IMR-90 (cell line): ENCODE measurements around the gene PITPNC1. TPM values are rescaled to one million over a fixed set of nuclear protein-coding genes. Genes with fewer than 3 reads are reported as not detected.

ENCODE experiments used
- ATAC-seq: fragments of 200-7000 bp; cut with Tn5 transposase; 2 replicates; pipeline ENCODE4 v1.9.1; 2020; ENCODE audit warnings: low read depth, mild to moderate bottlenecking, moderate library complexity
- BruUV-seq: library from RNA; stranded (reverse); fragments of 400-500 nt; replicated peaks from 2 replicates; lab custom pipeline; 2021; lab: Mats Ljungman, UMichigan
- CTCF ChIA-PET: fragments of 300-600 bp; formaldehyde crosslinking; extraction: SDS; loops from one replicate; lab custom pipeline; 2021; ENCODE audit warnings: antibody characterized with exemption; lab: Yijun Ruan, JAX
- POLR2A ChIA-PET: fragments of 300-600 bp; sonication (Branson Sonifier 250); formaldehyde crosslinking; loops from one replicate; lab custom pipeline; 2022; ENCODE audit warnings: antibody characterized with exemption; ENCODE audit not compliant: unreplicated experiment; lab: Charles Lee
- DNase-seq: peaks from one replicate; pipeline ENCODE4 v3.0.0; 2013
- H2AFZ ChIP-seq: replicated peaks from 2 replicates; pipeline ENCODE3; 2013; ENCODE audit warnings: low read length, mild to moderate bottlenecking; ENCODE audit not compliant: poor library complexity
- H2AK5ac ChIP-seq: 2 replicates; pipeline ENCODE4 v1.6.1; 2013; ENCODE audit warnings: low read depth, low read length, inconsistent platforms
- H2AK9ac ChIP-seq: replicated peaks from 2 replicates; pipeline ENCODE3; 2013; ENCODE audit warnings: mild to moderate bottlenecking, low read depth, low read length, moderate library complexity; ENCODE audit not compliant: poor library complexity
- H2BK120ac ChIP-seq: 2 replicates; pipeline ENCODE4 v1.6.1; 2013; ENCODE audit warnings: low read depth, low read length, inconsistent platforms
- H2BK15ac ChIP-seq: 3 replicates; pipeline ENCODE4 v1.6.1; 2013; ENCODE audit warnings: low read depth, low read length, inconsistent platforms
- H2BK20ac ChIP-seq: 2 replicates; pipeline ENCODE4 v1.6.1; 2013; ENCODE audit warnings: low read depth, mild to moderate bottlenecking, inconsistent platforms, low read length, moderate library complexity
- H2BK5ac ChIP-seq: 2 replicates; pipeline ENCODE4 v1.6.1; 2013; ENCODE audit warnings: mild to moderate bottlenecking, low read depth, low read length, inconsistent platforms; ENCODE audit not compliant: poor library complexity, severe bottlenecking
- H3K14ac ChIP-seq: replicated peaks from 2 replicates; pipeline ENCODE4 v1.6.1; 2013; ENCODE audit warnings: low read depth, low read length, inconsistent platforms
- H3K18ac ChIP-seq: 2 replicates; pipeline ENCODE4 v1.6.1; 2013; ENCODE audit warnings: low read depth, low read length, control low read depth
- H3K23ac ChIP-seq: 2 replicates; pipeline ENCODE4 v1.6.1; 2013; ENCODE audit warnings: low read depth, low read length, inconsistent platforms
- H3K27ac ChIP-seq: 2 replicates; pipeline ENCODE4 v1.5.1; 2013; ENCODE audit warnings: mild to moderate bottlenecking, control low read depth, low read length; ENCODE audit not compliant: insufficient read depth
- H3K27me3 ChIP-seq: 2 replicates; pipeline ENCODE4 v1.6.1; 2013; ENCODE audit warnings: low read length; ENCODE audit not compliant: control insufficient read depth, insufficient read depth
- H3K36me3 ChIP-seq: 2 replicates; pipeline ENCODE4 v1.6.1; 2013; ENCODE audit warnings: low read length, mixed read lengths; ENCODE audit not compliant: control insufficient read depth, insufficient read depth
- H3K4ac ChIP-seq: 2 replicates; pipeline ENCODE4 v1.6.1; 2013; ENCODE audit warnings: low read depth, low read length, inconsistent platforms
- H3K4me1 ChIP-seq: 2 replicates; pipeline ENCODE4 v1.6.1; 2013; ENCODE audit warnings: low read length, mixed read lengths; ENCODE audit not compliant: control insufficient read depth, insufficient read depth
- H3K4me2 ChIP-seq: 2 replicates; pipeline ENCODE4 v1.6.1; 2013; ENCODE audit warnings: low read depth, mild to moderate bottlenecking, control low read depth, low read length, moderate library complexity
- H3K4me3 ChIP-seq: 2 replicates; pipeline ENCODE4 v1.5.1; 2013; ENCODE audit warnings: low read depth, mild to moderate bottlenecking, control low read depth, low read length, moderate library complexity; ENCODE audit not compliant: insufficient read depth
- H3K56ac ChIP-seq: 2 replicates; pipeline ENCODE4 v1.6.1; 2013; ENCODE audit warnings: low read length, inconsistent platforms; ENCODE audit not compliant: insufficient read depth; ENCODE audit errors: extremely low read depth
- H3K79me1 ChIP-seq, 2 experiments: 2 replicates each; pipeline ENCODE4 v1.6.1; 2013; ENCODE audit warnings: low read length in 2 of 2, inconsistent platforms in 1 of 2, low read depth in 1 of 2
- H3K9ac ChIP-seq: 2 replicates; pipeline ENCODE4 v1.6.1; 2013; ENCODE audit warnings: low read depth, low read length, control low read depth
- H3K9me1 ChIP-seq: 2 replicates; pipeline ENCODE4 v1.6.1; 2013; ENCODE audit warnings: low read length, inconsistent platforms; ENCODE audit not compliant: insufficient read depth
- H3K9me3 ChIP-seq: 2 replicates; pipeline ENCODE4 v1.6.1; 2013; ENCODE audit warnings: low read length; ENCODE audit not compliant: control insufficient read depth, insufficient read depth
- H4K20me1 ChIP-seq: 2 replicates; pipeline ENCODE4 v1.6.1; 2013; ENCODE audit warnings: low read length, inconsistent platforms; ENCODE audit not compliant: insufficient read depth
- H4K5ac ChIP-seq: 2 replicates; pipeline ENCODE4 v1.6.1; 2013; ENCODE audit warnings: mild to moderate bottlenecking, low read depth, low read length, control low read depth
- H4K8ac ChIP-seq, 2 experiments: 2 replicates each; pipeline ENCODE4 v1.6.1; 2013; ENCODE audit warnings: low read depth in 2 of 2, low read length in 2 of 2, control low read depth in 1 of 2, inconsistent platforms in 1 of 2
- H4K91ac ChIP-seq: 2 replicates; pipeline ENCODE4 v1.6.1; 2013; ENCODE audit warnings: low read depth, low read length, inconsistent platforms; ENCODE audit not compliant: insufficient read depth
- BHLHE40 ChIP-seq: fragments of 150-350 bp; IDR thresholded peaks from 2 replicates; pipeline ENCODE4 v1.6.1; 2016; ENCODE audit warnings: mild to moderate bottlenecking, low read depth, low read length
- CEBPB ChIP-seq: IDR thresholded peaks from 2 replicates; pipeline ENCODE4 v1.6.1; 2012; ENCODE audit warnings: low read depth, low read length, improper control_type of control experiment
- CHD1 ChIP-seq: IDR thresholded peaks from 2 replicates; pipeline ENCODE4 v1.6.1; 2012; ENCODE audit warnings: low read depth, low read length, improper control_type of control experiment
- CTCF ChIP-seq: conservative IDR thresholded peaks from 2 replicates; pipeline ENCODE4 v1.5.1; 2012; ENCODE audit warnings: mild to moderate bottlenecking, low read depth, low read length, improper control_type of control experiment
- ELK1 ChIP-seq: fragments of 150-350 bp; IDR thresholded peaks from 2 replicates; pipeline ENCODE4 v1.6.1; 2016; ENCODE audit warnings: low read depth, mild to moderate bottlenecking, low read length, moderate library complexity, borderline replicate concordance
- FOS ChIP-seq: fragments of 150-350 bp; IDR thresholded peaks from 2 replicates; pipeline ENCODE4 v1.6.1; 2016; ENCODE audit warnings: low read depth, low read length
- MAFK ChIP-seq: IDR thresholded peaks from 2 replicates; pipeline ENCODE4 v1.6.1; 2012; ENCODE audit warnings: low read depth, low read length, improper control_type of control experiment
- MAZ ChIP-seq: IDR thresholded peaks from 2 replicates; pipeline ENCODE4 v1.6.1; 2012; ENCODE audit warnings: low read depth, mild to moderate bottlenecking, low read length, improper control_type of control experiment, moderate library complexity, borderline replicate concordance
- MXI1 ChIP-seq: IDR thresholded peaks from 2 replicates; pipeline ENCODE4 v1.6.1; 2012; ENCODE audit warnings: low read depth, mild to moderate bottlenecking, low read length, moderate library complexity, borderline replicate concordance
- NFE2L2 ChIP-seq: fragments of 150-350 bp; IDR thresholded peaks from 2 replicates; pipeline ENCODE4 v1.6.1; 2016; ENCODE audit warnings: low read depth, mild to moderate bottlenecking, low read length
- POLR2A ChIP-seq: IDR thresholded peaks from 2 replicates; pipeline ENCODE4 v1.6.1; 2012; ENCODE audit warnings: mild to moderate bottlenecking, low read depth, low read length
- RAD21 ChIP-seq: IDR thresholded peaks from 2 replicates; pipeline ENCODE4 v1.6.1; 2012; ENCODE audit warnings: low read length, improper control_type of control experiment
- RCOR1 ChIP-seq: IDR thresholded peaks from 2 replicates; pipeline ENCODE4 v1.6.1; 2012; ENCODE audit warnings: mild to moderate bottlenecking, low read length, improper control_type of control experiment; ENCODE audit not compliant: insufficient replicate concordance
- RFX5 ChIP-seq: IDR thresholded peaks from 2 replicates; pipeline ENCODE4 v1.8.0; 2012; ENCODE audit warnings: low read depth, mild to moderate bottlenecking, low read length, moderate library complexity
- SMC3 ChIP-seq: fragments of 150-350 bp; IDR thresholded peaks from 2 replicates; pipeline ENCODE4 v1.6.1; 2016; ENCODE audit warnings: low read depth, mild to moderate bottlenecking, antibody characterized with exemption, low read length, moderate library complexity
- WGBS, 2 experiments: methylation state at CpG; one replicate each; pipeline versions ENCODE4 v1.1.5 to v1.1.7; 2013; ENCODE audit warnings: missing lambda C conversion rate in 2 of 2; ENCODE audit not compliant: insufficient read length in 1 of 2; ENCODE audit errors: extremely low coverage in 2 of 2; 5-methylcytosine and 5-hydroxymethylcytosine counted together
- dilution Hi-C: fragments of 300-500 bp; cut with HindIII; formaldehyde crosslinking; loops from one replicate; pipeline ENCODE4 v1.14.3; 2018; ENCODE audit warnings: low sequenced_read_pairs; ENCODE audit not compliant: unreplicated experiment
- in situ Hi-C: fragments of 300-500 bp; cut with MboI; formaldehyde crosslinking; loops from 3 replicates; pipeline ENCODE4 v1.14.3; 2019; ENCODE audit warnings: low sequenced_read_pairs, inconsistent platforms, mixed read lengths
- intact Hi-C: fragments of 100-400 bp; cut with micrococcal nuclease; formaldehyde crosslinking; loops from 2 replicates; pipeline ENCODE4 v1.10.0; 2022
- polyA plus RNA-seq, 3 experiments: library from polyadenylated mRNA; depleted of rRNA; stranded (reverse); fragments of >200 nt; gene quantifications; 2 replicates each; pipeline ENCODE4 v1.2.3, GENCODE V29; 2012; ENCODE audit warnings: low replicate concordance in 1 of 3
- total RNA-seq: library from RNA; depleted of rRNA; stranded (reverse); fragments of >200 nt; gene quantifications from 2 replicates; pipeline ENCODE4 v1.2.3, GENCODE V29; 2012
- TF ChIP-seq, protein P1 (sequence below): fragments of 150-350 bp; IDR thresholded peaks from 2 replicates; pipeline ENCODE4 v1.6.1; 2017; ENCODE audit warnings: mild to moderate bottlenecking, antibody characterized with exemption, low read length, low read depth

The PITPNC1 gene
- total and polyA plus RNA-seq, 2 of the 4 experiments (the other 2 are of a cell fraction), result 4.1 TPM

DNA sequence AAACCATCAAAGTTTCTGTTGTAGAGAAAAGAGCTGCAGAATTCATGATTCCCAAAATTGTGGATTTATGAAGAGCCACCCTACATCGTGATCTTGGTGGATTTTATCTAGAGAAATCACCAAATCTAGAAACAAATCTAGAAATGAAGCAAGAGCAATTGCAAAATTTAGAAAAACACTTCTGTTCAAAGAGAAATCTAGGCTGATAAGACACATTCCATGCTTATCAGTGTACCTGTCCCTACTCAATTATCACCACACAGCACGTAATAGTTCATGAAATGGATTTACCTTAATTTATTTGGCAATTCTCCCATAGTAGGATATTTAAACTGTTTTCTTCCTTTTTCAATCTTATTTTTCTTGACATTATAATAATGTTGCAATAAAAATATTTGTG, 246.7 kb downstream of the PITPNC1 start:
- Histone ChIP-seq H2BK5ac (no peak overlapping the region), H3K4ac (no peak overlapping the region), H3K18ac (no peak overlapping the region), H3K23ac (no peak overlapping the region), H3K79me1 (no peaks in the 10 kb centered on the region), H3K36me3 (peaks cover 2% of the 10 kb centered on the region; the same call in 1 of the 2 replicates), H3K27ac (no peak overlapping the region), H3K9ac (no peak overlapping the region), H4K5ac (no peak overlapping the region), H4K20me1 (no peaks in the 10 kb centered on the region), H3K4me2 (no peak overlapping the region), H3K4me1 (no peaks in the 10 kb centered on the region), H4K8ac (no peak overlapping the region), H3K9me3 (no peaks in the 10 kb centered on the region), H3K14ac (no peak overlapping the region), H2AK9ac (no peak overlapping the region), H3K4me3 (no peak overlapping the region), H2AK5ac (no peak overlapping the region), H2BK15ac (no peak overlapping the region), H3K56ac (no peak overlapping the region), H3K27me3 (no peaks in the 10 kb centered on the region), H2BK120ac (no peak overlapping the region), H2BK20ac (no peak overlapping the region), H3K9me1 (no peaks in the 10 kb centered on the region), H4K91ac (no peak overlapping the region), H2AFZ (no peak overlapping the region)
- intact Hi-C loops (no loop called here), dilution Hi-C loops (no loop called here), in situ Hi-C loops (no loop called here)
- BruUV-seq, result no TSS peak
- ChIA-PET CTCF (no interaction called here), POLR2A (no interaction called here)
- DNase-seq (no peak), ATAC-seq (no peak)
- no CpG with 5 or more reads among the region's 2 CpGs for WGBS, 2 experiments
- TF ChIP-seq NFE2L2 (no peak), FOS (no peak), POLR2A (no peak), BHLHE40 (no peak), SMC3 (no peak), CEBPB (no peak), CHD1 (no peak), CTCF (no peak), RCOR1 (no peak), RAD21 (no peak), RFX5 (no peak), MXI1 (no peak), MAZ (no peak), ELK1 (no peak), MAFK (no peak)
- TF ChIP-seq, protein P1, sequence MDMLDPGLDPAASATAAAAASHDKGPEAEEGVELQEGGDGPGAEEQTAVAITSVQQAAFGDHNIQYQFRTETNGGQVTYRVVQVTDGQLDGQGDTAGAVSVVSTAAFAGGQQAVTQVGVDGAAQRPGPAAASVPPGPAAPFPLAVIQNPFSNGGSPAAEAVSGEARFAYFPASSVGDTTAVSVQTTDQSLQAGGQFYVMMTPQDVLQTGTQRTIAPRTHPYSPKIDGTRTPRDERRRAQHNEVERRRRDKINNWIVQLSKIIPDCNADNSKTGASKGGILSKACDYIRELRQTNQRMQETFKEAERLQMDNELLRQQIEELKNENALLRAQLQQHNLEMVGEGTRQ, result no peak
